Progenitor cell of endocrine pancreas (in vitro differentiated cells): ENCODE measurements around the gene METTL9. TPM values are rescaled to one million over a fixed set of nuclear protein-coding genes. Genes with fewer than 3 reads are reported as not detected.

Experiments used
- DNase-seq: peaks from one replicate; pipeline ENCODE4 v3.0.0; 2021; ENCODE audit warnings: low spot score; ENCODE audit not compliant: unreplicated experiment
- H3K27ac Mint-ChIP-seq: 2 replicates; pipeline ENCODE4 v1.8.0; 2021; ENCODE audit warnings: mild to moderate bottlenecking, moderate library complexity, mixed read lengths
- H3K27me3 Mint-ChIP-seq: 2 replicates; pipeline ENCODE4 v1.8.0; 2021; ENCODE audit warnings: mixed read lengths
- H3K36me3 Mint-ChIP-seq: 2 replicates; pipeline ENCODE4 v1.8.0; 2022; ENCODE audit warnings: mixed read lengths; ENCODE audit not compliant: insufficient read depth
- H3K4me1 Mint-ChIP-seq: 2 replicates; pipeline ENCODE4 v1.8.0; 2021; ENCODE audit warnings: low read depth, mixed read lengths
- H3K4me3 Mint-ChIP-seq: 2 replicates; pipeline ENCODE4 v1.8.0; 2021; ENCODE audit warnings: low read depth, mild to moderate bottlenecking, moderate library complexity, mixed read lengths
- H3K9me3 Mint-ChIP-seq: 2 replicates; pipeline ENCODE4 v1.8.0; 2021; ENCODE audit warnings: low read depth, mixed read lengths
- CTCF ChIP-seq: fragments of 200-600 bp; sonication (generic); IDR thresholded peaks from one replicate; pipeline ENCODE4 v1.5.0; 2021; ENCODE audit warnings: antibody characterized with exemption, mild to moderate bottlenecking; ENCODE audit not compliant: unreplicated experiment
- total RNA-seq: library from RNA; stranded (reverse); gene quantifications from 2 replicates; pipeline ENCODE4 v1.2.1, GENCODE V29; 2021

The METTL9 gene
- total RNA-seq, 1 donor from 2014 or later, result 158 TPM

GRCh38 chr16:21701271-21701670 is 101.9 kb downstream of the METTL9 start:
- Mint-ChIP-seq H3K4me1 (no peaks in the 10 kb centered on the region), H3K4me3 (no peak overlapping the region)

GRCh38 chr16:21702276-21702675 is 102.9 kb downstream of the METTL9 start:
- TF ChIP-seq CTCF, result no peak
- no peak overlapping the region for H3K27ac Mint-ChIP-seq
- H3K36me3 Mint-ChIP-seq, result no peaks in the 10 kb centered on the region
- no peak for DNase-seq
- peaks cover 6% of the 10 kb centered on the region for H3K27me3 Mint-ChIP-seq
- H3K4me1 Mint-ChIP-seq, result no peaks in the 10 kb centered on the region
- H3K4me3 Mint-ChIP-seq, result no peak overlapping the region
- no peaks in the 10 kb centered on the region for H3K9me3 Mint-ChIP-seq

More at GRCh38 chr16:21701271-21701670, 101.9 kb downstream of the METTL9 start:
- peaks cover 3% of the 10 kb centered on the region for H3K27me3 Mint-ChIP-seq
- no peaks in the 10 kb centered on the region for H3K36me3 Mint-ChIP-seq
- no peaks in the 10 kb centered on the region for H3K9me3 Mint-ChIP-seq
- no peak for DNase-seq
- H3K27ac Mint-ChIP-seq, result no peak overlapping the region
- no peak for TF ChIP-seq CTCF

- Mint-ChIP-seq H3K27me3 (peaks cover 6% of the 10 kb centered on the region), H3K4me3 (no peak overlapping the region), H3K4me1 (no peaks in the 10 kb centered on the region), H3K27ac (no peak overlapping the region), H3K36me3 (no peaks in the 10 kb centered on the region), H3K9me3 (no peaks in the 10 kb centered on the region)
- no peak for TF ChIP-seq CTCF
- DNase-seq, result no peak
Observed at GRCh38 chr16:21703156-21703555, 103.8 kb downstream of the METTL9 start.

- Mint-ChIP-seq H3K9me3 (no peaks in the 10 kb centered on the region), H3K4me3 (no peak overlapping the region), H3K27me3 (peaks cover 6% of the 10 kb centered on the region), H3K36me3 (no peaks in the 10 kb centered on the region), H3K4me1 (no peaks in the 10 kb centered on the region), H3K27ac (no peak overlapping the region)
- TF ChIP-seq CTCF, result no peak
- no peak for DNase-seq
Observed at GRCh38 chr16:21703589-21704174, 104.3 kb downstream of the METTL9 start.

GRCh38 chr16:21704266-21704665 is 104.9 kb downstream of the METTL9 start:
- no peaks in the 10 kb centered on the region for H3K36me3 Mint-ChIP-seq
- no peak for DNase-seq

More at GRCh38 chr16:21704266-21704665, 104.9 kb downstream of the METTL9 start:
- no peaks in the 10 kb centered on the region for H3K4me1 Mint-ChIP-seq
- H3K27ac Mint-ChIP-seq, result no peak overlapping the region
- H3K9me3 Mint-ChIP-seq, result no peaks in the 10 kb centered on the region
- H3K4me3 Mint-ChIP-seq, result no peak overlapping the region
- peaks cover 6% of the 10 kb centered on the region for H3K27me3 Mint-ChIP-seq
- TF ChIP-seq CTCF, result no peak
